SHP77 (cell line): Measurements from ENCODE around the gene SH2B2.

ENCODE experiments used
- DNase-seq, 2 experiments: peaks; one replicate each; lab custom pipeline; 2025; lab: John Stamatoyannopoulos, UW

SH2B2 gene

GRCh38 chr7:102286237-102287110 is at the start of gene SH2B2:
TSS of gene SH2B2 (plus strand) at chr7:102286868. CDS start at chr7:102300551, 13,683 bp downstream.
- peak; percentile 40 to 43 for DNase-seq

GRCh38 chr7:102239206-102239820 is 47.4 kb upstream of the SH2B2 start:
- DNase-seq = no peak

GRCh38 chr7:102241431-102241830 is 45.2 kb upstream of the SH2B2 start:
- DNase-seq = no peak

- DNase-seq = no peak
These were observed 42.1 kb upstream of the SH2B2 start for GRCh38 chr7:102244601-102245000.

GRCh38 chr7:102248081-102248455 is 38.6 kb upstream of the SH2B2 start:
- no peak for DNase-seq

- no peak for DNase-seq
These were observed 37.9 kb upstream of the SH2B2 start for GRCh38 chr7:102248456-102249395.

- DNase-seq = no peak
These were observed 34.9 kb upstream of the SH2B2 start for GRCh38 chr7:102251531-102252365.

- DNase-seq = no peak
These were observed 34.2 kb upstream of the SH2B2 start for GRCh38 chr7:102252366-102252982.

GRCh38 chr7:102253066-102253972 is 33.3 kb upstream of the SH2B2 start:
- no peak for DNase-seq

- DNase-seq = no peak
These were observed 32.7 kb upstream of the SH2B2 start for GRCh38 chr7:102253973-102254370.

GRCh38 chr7:102254521-102254920 is 32.1 kb upstream of the SH2B2 start:
- no peak for DNase-seq

- DNase-seq = no peak
These were observed 31.2 kb upstream of the SH2B2 start for GRCh38 chr7:102255501-102255900.

- DNase-seq = no peak
These were observed 30.8 kb upstream of the SH2B2 start for GRCh38 chr7:102255916-102256315.

GRCh38 chr7:102258073-102258748 is 28.5 kb upstream of the SH2B2 start:
- no peak for DNase-seq

- no peak for DNase-seq
These were observed 27.9 kb upstream of the SH2B2 start for GRCh38 chr7:102258749-102259107.

- DNase-seq = no peak
These were observed 25.8 kb upstream of the SH2B2 start for GRCh38 chr7:102260856-102261255.

- DNase-seq = no peak
These were observed 25.2 kb upstream of the SH2B2 start for GRCh38 chr7:102261451-102261850.

- DNase-seq = no peak
These were observed 24.1 kb upstream of the SH2B2 start for GRCh38 chr7:102262546-102262945.

GRCh38 chr7:102264367-102264891 is 22.2 kb upstream of the SH2B2 start:
- no peak for DNase-seq
